Measurements from ENCODE around the gene MRPL11. TPM values are rescaled to one million over a fixed set of nuclear protein-coding genes. Genes with fewer than 3 reads are reported as not detected.

Gene MRPL11
- total RNA-seq (2022; extraction: Qiagen RNA extraction): 91.9 to 118 TPM (median 107 TPM) in 5 replicates

GRCh38 chr11:66438504-66439466 lies at the start of gene MRPL11:
Gene MRPL11 (minus strand): TSS chr11:66438848. CDS start chr11:66438754, 94 bp downstream.

GRCh38 chr11:66480117-66480938 lies 41.7 kb upstream of the MRPL11 start, which contains the start of gene DPP3:
Gene DPP3 (plus strand): TSS chr11:66480434. CDS start chr11:66482201, 1,767 bp downstream.

GRCh38 chr11:66466225-66467033 lies 27.8 kb upstream of the MRPL11 start, which contains the start of gene PELI3:
Gene PELI3 (plus strand): TSS chr11:66466905. CDS start chr11:66468129, 1,224 bp downstream.

DNA sequence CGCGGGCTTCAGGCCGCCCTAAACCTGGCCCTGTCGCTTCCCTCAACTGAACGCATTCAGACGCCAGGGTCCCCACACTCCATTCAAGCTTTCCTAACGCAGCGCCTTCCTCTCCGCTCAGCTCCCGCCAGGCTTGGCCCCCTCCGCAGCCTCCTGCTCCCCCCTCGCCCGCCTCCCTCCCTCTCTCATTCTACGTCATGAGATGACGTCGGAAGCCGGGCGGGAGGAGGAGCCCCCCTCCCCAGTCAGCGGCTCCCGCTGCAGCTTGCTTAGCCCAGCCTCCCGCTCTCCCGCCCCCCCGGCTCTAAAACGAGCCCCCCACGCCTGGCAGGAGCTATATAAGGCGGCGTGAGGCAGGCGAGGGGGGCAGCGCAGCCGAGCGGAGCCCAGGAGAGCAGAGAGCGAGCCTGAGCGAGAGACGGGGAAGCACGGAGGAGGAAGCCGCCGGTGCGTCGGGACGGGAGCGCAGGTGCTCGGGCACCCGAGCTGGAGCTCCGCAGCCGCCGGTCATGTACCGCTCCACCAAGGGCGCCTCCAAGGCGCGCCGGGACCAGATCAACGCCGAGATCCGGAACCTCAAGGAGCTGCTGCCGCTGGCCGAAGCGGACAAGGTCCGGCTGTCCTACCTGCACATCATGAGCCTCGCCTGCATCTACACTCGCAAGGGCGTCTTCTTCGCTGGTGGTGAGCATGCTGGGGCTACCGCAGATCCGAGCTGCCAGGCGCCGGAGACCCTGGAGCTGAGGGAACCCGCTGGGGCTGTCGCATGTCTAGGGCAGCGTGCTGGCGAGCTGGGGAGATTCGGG lies 17.8 kb downstream of the MRPL11 start, which contains the start of gene NPAS4:
Gene NPAS4 (plus strand): TSS at position 365 of the 806 bp plus-strand sequence. CDS start 145 bp downstream, at position 510.

Other genes starting within 250 kb of the MRPL11 start
- gene KLC2, start 181.1 kb downstream of the MRPL11 start, total RNA-seq (2022; extraction: Qiagen RNA extraction): 38.4 to 49.2 TPM (median 46.1 TPM) in 5 replicates
- gene RAB1B, start 170.2 kb downstream of the MRPL11 start, total RNA-seq (2022; extraction: Qiagen RNA extraction): 123 to 151 TPM (median 149 TPM) in 5 replicates
- 1.6 to 2.5 TPM (median 2.4 TPM) in 5 replicates for gene CNIH2, start 160.7 kb downstream of the MRPL11 start, total RNA-seq (2022; extraction: Qiagen RNA extraction)
- 94.0 to 127 TPM (median 124 TPM) in 5 replicates for gene YIF1A, start 149.7 kb downstream of the MRPL11 start, total RNA-seq (2022; extraction: Qiagen RNA extraction)
- 1.8 to 4.6 TPM (median 3.3 TPM) in 5 replicates for gene TMEM151A, start 147.0 kb downstream of the MRPL11 start, total RNA-seq (2022; extraction: Qiagen RNA extraction)
- gene CD248, start 121.8 kb downstream of the MRPL11 start, total RNA-seq (2022; extraction: Qiagen RNA extraction): not detected in 5 replicates
- gene RIN1, start 102.4 kb downstream of the MRPL11 start, total RNA-seq (2022; extraction: Qiagen RNA extraction): 28.4 to 46.9 TPM (median 39.6 TPM) in 5 replicates
- gene BRMS1, start 93.7 kb downstream of the MRPL11 start, total RNA-seq (2022; extraction: Qiagen RNA extraction): 81.3 to 101 TPM (median 89.5 TPM) in 5 replicates
- gene B4GAT1, start 91.2 kb downstream of the MRPL11 start, total RNA-seq (2022; extraction: Qiagen RNA extraction): 15.1 to 20.3 TPM (median 19.1 TPM) in 5 replicates
- 3.1 to 5.3 TPM (median 4.5 TPM) in 5 replicates for gene SLC29A2, start 67.1 kb downstream of the MRPL11 start, total RNA-seq (2022; extraction: Qiagen RNA extraction)
- not detected in 5 replicates for gene NPAS4, start 17.8 kb downstream of the MRPL11 start, total RNA-seq (2022; extraction: Qiagen RNA extraction)
- 4.0 to 6.8 TPM (median 5.9 TPM) in 5 replicates for gene PELI3, start 28.1 kb upstream of the MRPL11 start, total RNA-seq (2022; extraction: Qiagen RNA extraction)
- 50.3 to 58.1 TPM (median 55.8 TPM) in 5 replicates for gene DPP3, start 41.6 kb upstream of the MRPL11 start, total RNA-seq (2022; extraction: Qiagen RNA extraction)
- gene BBS1, start 71.8 kb upstream of the MRPL11 start, total RNA-seq (2022; extraction: Qiagen RNA extraction): 8.3 to 10.7 TPM (median 9.6 TPM) in 5 replicates
- 6.6 to 17.3 TPM (median 14.4 TPM) in 5 replicates for gene ZDHHC24, start 107.2 kb upstream of the MRPL11 start, total RNA-seq (2022; extraction: Qiagen RNA extraction)
- gene ACTN3, start 108.1 kb upstream of the MRPL11 start, total RNA-seq (2022; extraction: Qiagen RNA extraction): 0.02 to 0.06 TPM in 2 of 5 replicates, not detected in the others
- 31.4 to 41.3 TPM (median 34.1 TPM) in 5 replicates for gene CTSF, start 129.8 kb upstream of the MRPL11 start, total RNA-seq (2022; extraction: Qiagen RNA extraction)
- gene CCDC87, start 154.2 kb upstream of the MRPL11 start, total RNA-seq (2022; extraction: Qiagen RNA extraction): 0.54 to 0.72 TPM (median 0.57 TPM) in 5 replicates
- 25.6 to 32.3 TPM (median 31.2 TPM) in 5 replicates for gene CCS, start 154.3 kb upstream of the MRPL11 start, total RNA-seq (2022; extraction: Qiagen RNA extraction)
- 60.9 to 82.1 TPM (median 70.9 TPM) in 5 replicates for gene RBM14, start 177.8 kb upstream of the MRPL11 start, total RNA-seq (2022; extraction: Qiagen RNA extraction)
- gene RBM4, start 199.9 kb upstream of the MRPL11 start, total RNA-seq (2022; extraction: Qiagen RNA extraction): 129 to 158 TPM (median 144 TPM) in 5 replicates
- 20.0 to 22.8 TPM (median 21.0 TPM) in 5 replicates for gene RBM4B, start 239.0 kb upstream of the MRPL11 start, total RNA-seq (2022; extraction: Qiagen RNA extraction)